ENCODE results near the gene DACT2. TPM values are rescaled to one million over a fixed set of nuclear protein-coding genes. Genes with fewer than 3 reads are reported as not detected.

DACT2 gene
- total and polyA plus RNA-seq, 9 of the 15 experiments (the other 6 are each of a cell fraction or from before 2014, with no cell fraction given), result not detected

DNA sequence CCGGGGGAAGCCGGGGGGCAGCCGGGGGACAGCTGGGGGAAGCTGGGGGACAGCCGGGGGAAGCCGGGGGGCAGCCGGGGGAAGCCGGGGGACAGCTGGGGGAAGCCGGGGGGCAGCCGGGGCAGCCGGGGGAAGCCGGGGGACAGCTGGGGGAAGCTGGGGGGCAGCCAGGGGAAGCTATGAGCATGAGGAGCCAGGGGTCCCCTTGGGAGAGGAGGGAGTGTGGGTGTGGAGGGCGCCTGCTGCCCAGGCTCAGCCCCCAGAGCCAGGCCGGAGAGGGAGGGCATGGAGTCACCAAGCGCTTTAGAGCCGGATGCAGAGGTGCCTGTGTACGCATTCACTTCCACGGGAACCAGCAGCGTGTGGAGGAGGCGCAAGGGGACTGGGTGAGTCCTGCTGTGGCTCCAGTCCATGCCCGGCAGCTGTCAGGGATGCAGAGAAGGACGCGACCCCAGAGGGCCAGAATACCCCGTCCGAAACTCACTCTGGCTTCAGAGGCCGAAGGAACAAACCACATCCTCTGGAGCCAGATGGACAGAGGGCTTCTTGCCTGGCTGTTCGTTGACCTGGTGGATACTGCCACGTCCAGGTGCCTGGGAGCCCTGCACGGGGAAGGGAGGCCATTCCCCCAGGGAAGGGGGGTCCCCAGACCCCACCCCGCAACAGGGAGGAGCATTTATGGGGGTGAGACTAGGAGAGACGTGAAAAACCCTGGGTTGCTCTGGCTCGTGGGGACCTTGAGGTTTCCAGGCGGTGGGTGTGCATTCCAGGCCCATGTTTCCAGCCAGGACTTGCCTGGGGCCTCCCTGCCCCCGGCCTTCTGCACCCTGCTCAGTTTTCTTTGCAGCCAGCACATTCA lies 26.5 kb upstream of the DACT2 start:
- ChIA-PET POLR2A (interaction anchor here (0.6 kb wide), 1 partner anchor 28 kb away, joined by 3 read pairs; no protein-coding TSS in a partner anchor), CTCF (ENCODE audit: low intra/inter-chr PET ratio) (no interaction called here)
- no peak overlapping the region for H3K4me3 ChIP-seq
- DNase-seq (ENCODE audit: extremely low read depth in 1 of 4, low spot score in 3 of 4), result no peak
- WGBS (ENCODE audit: insufficient coverage, low coverage, missing lambda C conversion rate), result 2% methylated on average over 20 of the region's 33 CpGs
- peak; percentile 37; the same call in 2 of the 3 replicates for ATAC-seq
- H3K9me3 ChIP-seq (replicated peaks; ENCODE audit: control insufficient read depth, insufficient read depth, low read depth, low read length), result no peaks in the 10 kb centered on the region
- H3K9ac ChIP-seq (ENCODE audit: insufficient read depth in 1 of 2, low read depth in 2 of 2, low read length in 2 of 2), result no peak overlapping the region
- BruUV-seq (replicated peaks), result no TSS peak
- H3K9me1 ChIP-seq (ENCODE audit: control insufficient read depth, insufficient read depth, low read length), result peaks cover 4% of the 10 kb centered on the region
- no peak overlapping the region for H3K27ac ChIP-seq (ENCODE audit: extremely low read depth, low read depth, low read length)
- in situ Hi-C loops (cut with MboI), result no loop called here
- peaks cover 54 to 71% of the 10 kb centered on the region in 2 experiments for H3K27me3 ChIP-seq (ENCODE audit: control insufficient read depth in 2 of 2, insufficient read depth in 2 of 2, low read length in 2 of 2)
- TF ChIP-seq, protein P1, sequence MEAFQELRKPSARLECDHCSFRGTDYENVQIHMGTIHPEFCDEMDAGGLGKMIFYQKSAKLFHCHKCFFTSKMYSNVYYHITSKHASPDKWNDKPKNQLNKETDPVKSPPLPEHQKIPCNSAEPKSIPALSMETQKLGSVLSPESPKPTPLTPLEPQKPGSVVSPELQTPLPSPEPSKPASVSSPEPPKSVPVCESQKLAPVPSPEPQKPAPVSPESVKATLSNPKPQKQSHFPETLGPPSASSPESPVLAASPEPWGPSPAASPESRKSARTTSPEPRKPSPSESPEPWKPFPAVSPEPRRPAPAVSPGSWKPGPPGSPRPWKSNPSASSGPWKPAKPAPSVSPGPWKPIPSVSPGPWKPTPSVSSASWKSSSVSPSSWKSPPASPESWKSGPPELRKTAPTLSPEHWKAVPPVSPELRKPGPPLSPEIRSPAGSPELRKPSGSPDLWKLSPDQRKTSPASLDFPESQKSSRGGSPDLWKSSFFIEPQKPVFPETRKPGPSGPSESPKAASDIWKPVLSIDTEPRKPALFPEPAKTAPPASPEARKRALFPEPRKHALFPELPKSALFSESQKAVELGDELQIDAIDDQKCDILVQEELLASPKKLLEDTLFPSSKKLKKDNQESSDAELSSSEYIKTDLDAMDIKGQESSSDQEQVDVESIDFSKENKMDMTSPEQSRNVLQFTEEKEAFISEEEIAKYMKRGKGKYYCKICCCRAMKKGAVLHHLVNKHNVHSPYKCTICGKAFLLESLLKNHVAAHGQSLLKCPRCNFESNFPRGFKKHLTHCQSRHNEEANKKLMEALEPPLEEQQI (IDR thresholded peaks at IDR 0.05), result no peak
- TF ChIP-seq ZNF347 (CRISPR knock-in tag; IDR thresholded peaks at IDR 0.05; ENCODE audit: low read depth) (no peak), PTTG1 (tag; IDR thresholded peaks at IDR 0.05; ENCODE audit: low read depth) (no peak), RFX5 (IDR thresholded peaks at IDR 0.05; ENCODE audit: low read depth, low read length) (no peak), ILK (tag; IDR thresholded peaks at IDR 0.05; ENCODE audit: borderline replicate concordance, low read depth) (no peak), GTF2E2 (tag; IDR thresholded peaks at IDR 0.05) (no peak), SLC30A9 (CRISPR knock-in tag; IDR thresholded peaks at IDR 0.05) (no peak), TAL1 (IDR thresholded peaks at IDR 0.05) (no peak)
- no peak for FAIRE-seq
- intact Hi-C loops (cut with micrococcal nuclease), result no loop called here
- no peak overlapping the region for H2AFZ ChIP-seq (ENCODE audit: low read depth, low read length)
- no peaks in the 10 kb centered on the region for H3K4me1 ChIP-seq (replicated peaks in 1 of 2; ENCODE audit: control insufficient read depth in 2 of 2, insufficient read depth in 2 of 2, low read length in 2 of 2)
- no peaks in the 10 kb centered on the region for H3K79me2 ChIP-seq (ENCODE audit: control insufficient read depth, insufficient read depth, low read length)
- H3K36me3 ChIP-seq (ENCODE audit: control insufficient read depth, insufficient read depth, low read length), result no peaks in the 10 kb centered on the region
- no peak overlapping the region for H3K4me2 ChIP-seq (ENCODE audit: insufficient read depth, low read length)
- H4K20me1 ChIP-seq (replicated peaks; ENCODE audit: control insufficient read depth, insufficient read depth, low read length), result peaks cover 3% of the 10 kb centered on the region
